Stimulated activated CD4-positive, alpha-beta T cell treated with anti-CD3 and anti-CD28 coated beads, TNF-alpha, amount 100 ng/mL, for 1 hour (primary cell): ENCODE data around the gene SELL.
A peak's percentile ranks its signal among the peaks of the same experiment; 100 is the strongest.
"Not testable (repeated sequence)": the region's sequence is repeated elsewhere in the genome, so short reads cannot be mapped to it uniquely, and the experiment has no call there.

Experiments
- DNase-seq, 3 donors: peaks; one replicate each; pipeline ENCODE4 v3.0.0-alpha.2; 2020; ENCODE audit warnings: low read depth in 3 of 3, low spot score in 1 of 3

Gene SELL

GRCh38 chr1:169707912-169708604, 3.4 kb downstream of the SELL start:
- DNase-seq: no peak

GRCh38 chr1:169704797-169705196, 6.6 kb downstream of the SELL start:
- no peak for DNase-seq

GRCh38 chr1:169701261-169702005, 10.0 kb downstream of the SELL start:
- no peak for DNase-seq

- no peak for DNase-seq
These were observed 11.7 kb downstream of the SELL start for GRCh38 chr1:169699707-169700106.

GRCh38 chr1:169698976-169699375, 12.4 kb downstream of the SELL start:
- no peak for DNase-seq

GRCh38 chr1:169697755-169698154, 13.7 kb downstream of the SELL start:
- no peak for DNase-seq

- DNase-seq: no peak
These were observed 14.9 kb downstream of the SELL start for GRCh38 chr1:169696273-169697100.

GRCh38 chr1:169694304-169695075, 16.9 kb downstream of the SELL start:
- DNase-seq: no peak

- peak in 1 of 3 donors; percentile 15 for DNase-seq
These were observed 18.5 kb downstream of the SELL start for GRCh38 chr1:169692756-169693460.

GRCh38 chr1:169690489-169690888, 20.9 kb downstream of the SELL start:
- no peak for DNase-seq

GRCh38 chr1:169689395-169689794, 22.0 kb downstream of the SELL start:
- DNase-seq: no peak

- DNase-seq: not testable (repeated sequence)
These were observed 23.0 kb downstream of the SELL start for GRCh38 chr1:169688377-169688776.

- DNase-seq: no peak
These were observed 27.8 kb downstream of the SELL start for GRCh38 chr1:169683661-169684060.

- DNase-seq: not testable (repeated sequence)
These were observed 28.3 kb downstream of the SELL start for GRCh38 chr1:169683168-169683567.

- DNase-seq: no peak
These were observed 29.3 kb downstream of the SELL start for GRCh38 chr1:169682071-169682470.

GRCh38 chr1:169681140-169681539, 30.3 kb downstream of the SELL start:
- no peak for DNase-seq

GRCh38 chr1:169680377-169681019, 30.9 kb downstream of the SELL start:
- peak in 1 of 3 donors; percentile 27 for DNase-seq

GRCh38 chr1:169679692-169680091, 31.7 kb downstream of the SELL start:
- no peak for DNase-seq

- DNase-seq: no peak
These were observed 35.4 kb downstream of the SELL start for GRCh38 chr1:169676001-169676400.

GRCh38 chr1:169670836-169671235, 40.6 kb downstream of the SELL start:
- DNase-seq: no peak
